ENCODE results near the gene YWHAG. TPM values are rescaled to one million over a fixed set of nuclear protein-coding genes. Genes with fewer than 3 reads are reported as not detected.

YWHAG gene
- total RNA-seq, 4 donors from 2014 or later, result 49.8 to 86.2 (median 70.3) TPM

- H3K9me3 ChIP-seq, result no peaks in the 10 kb centered on the region
- no peak overlapping the region for H3K4me3 ChIP-seq
- H3K4me1 ChIP-seq, result peaks cover 6 to 84% (median 21%) of the 10 kb centered on the region in 3 donors
- 51% methylated on average over 6 of the region's 6 CpGs; no CpG with 5 or more reads in 1 of the 2 donors for WGBS, 2 donors (ENCODE audit: low coverage in 1 of 2)
- ATAC-seq, result no peak
- TF ChIP-seq CTCF (IDR thresholded peaks at IDR 0.05) (no peak), POLR2A (IDR thresholded peaks at IDR 0.05) (no peak), POLR2AphosphoS5 (IDR thresholded peaks at IDR 0.05) (no peak), EP300 (IDR thresholded peaks at IDR 0.05) (no peak)
- H3K36me3 ChIP-seq, result peaks cover 0 to 25% of the 10 kb centered on the region in 2 donors
- peak overlapping the region in 3 of 4 donors; percentile 0 to 47 (median 43) for H3K27ac ChIP-seq
- no peaks in the 10 kb centered on the region for H3K27me3 ChIP-seq
Measured at GRCh38 chr7:76352193-76352592, 6.6 kb downstream of the YWHAG start.

- peaks cover 2 to 84% (median 14%) of the 10 kb centered on the region in 3 donors for H3K4me1 ChIP-seq
- H3K27me3 ChIP-seq, result no peaks in the 10 kb centered on the region
- no peak for TF ChIP-seq POLR2AphosphoS5 (IDR thresholded peaks at IDR 0.05)
- no peak for TF ChIP-seq EP300 (IDR thresholded peaks at IDR 0.05)
- TF ChIP-seq POLR2A (IDR thresholded peaks at IDR 0.05), result no peak
- no peak for TF ChIP-seq CTCF (IDR thresholded peaks at IDR 0.05)
- no peaks in the 10 kb centered on the region for H3K9me3 ChIP-seq
- H3K36me3 ChIP-seq, result peaks cover 0 to 34% of the 10 kb centered on the region in 2 donors
- WGBS, 2 donors (ENCODE audit: low coverage in 1 of 2), result 86 to 95% methylated on average over 4 to 7 of the region's 7 CpGs
- ATAC-seq, result no peak
- no peak overlapping the region for H3K4me3 ChIP-seq
- no peak overlapping the region for H3K27ac ChIP-seq
Measured at GRCh38 chr7:76351372-76351771, 7.4 kb downstream of the YWHAG start.

GRCh38 chr7:76349313-76349885, 9.4 kb downstream of the YWHAG start:
- H3K4me1 ChIP-seq, result peaks cover 0 to 73% (median 14%) of the 10 kb centered on the region in 3 donors
- no peak overlapping the region for H3K4me3 ChIP-seq
- no peaks in the 10 kb centered on the region for H3K27me3 ChIP-seq
- no peaks in the 10 kb centered on the region for H3K9me3 ChIP-seq
- H3K36me3 ChIP-seq, result peaks cover 0 to 53% of the 10 kb centered on the region in 2 donors
- no peak for ATAC-seq
- WGBS, 2 donors (ENCODE audit: low coverage in 1 of 2), result 81 to 83% methylated on average over 6 of the region's 8 CpGs
- TF ChIP-seq POLR2AphosphoS5 (IDR thresholded peaks at IDR 0.05) (no peak), EP300 (IDR thresholded peaks at IDR 0.05) (no peak), CTCF (IDR thresholded peaks at IDR 0.05) (no peak), POLR2A (IDR thresholded peaks at IDR 0.05) (no peak)
- H3K27ac ChIP-seq, result no peak overlapping the region

- TF ChIP-seq POLR2A (IDR thresholded peaks at IDR 0.05) (no peak), CTCF (IDR thresholded peaks at IDR 0.05) (no peak), POLR2AphosphoS5 (IDR thresholded peaks at IDR 0.05) (no peak), EP300 (IDR thresholded peaks at IDR 0.05) (no peak)
- Histone ChIP-seq H3K9me3 (no peaks in the 10 kb centered on the region), H3K36me3 (peaks cover 0 to 70% of the 10 kb centered on the region in 2 donors), H3K4me3 (no peak overlapping the region), H3K27ac (no peak overlapping the region), H3K4me1 (peaks cover 0 to 66% (median 14%) of the 10 kb centered on the region in 3 donors), H3K27me3 (no peaks in the 10 kb centered on the region)
- ATAC-seq, result no peak
- WGBS, 2 donors (ENCODE audit: low coverage in 1 of 2), result 58 to 72% methylated on average over 5 of the region's 5 CpGs
Measured at GRCh38 chr7:76347710-76348109, 11.1 kb downstream of the YWHAG start.

GRCh38 chr7:76346778-76347177, 12.0 kb downstream of the YWHAG start:
- ATAC-seq, result peak; percentile 36
- Histone ChIP-seq H3K27ac (peak overlapping the region in 1 of 4 donors; percentile 10), H3K9me3 (no peaks in the 10 kb centered on the region), H3K4me1 (peaks cover 0 to 66% (median 5%) of the 10 kb centered on the region in 3 donors), H3K36me3 (peaks cover 0 to 72% of the 10 kb centered on the region in 2 donors), H3K4me3 (no peak overlapping the region), H3K27me3 (no peaks in the 10 kb centered on the region)
- no peak for TF ChIP-seq CTCF (IDR thresholded peaks at IDR 0.05)
- no peak for TF ChIP-seq POLR2AphosphoS5 (IDR thresholded peaks at IDR 0.05)
- TF ChIP-seq EP300 (IDR thresholded peaks at IDR 0.05), result no peak
- no peak for TF ChIP-seq POLR2A (IDR thresholded peaks at IDR 0.05)
- 52 to 64% methylated on average over 8 of the region's 8 CpGs for WGBS, 2 donors (ENCODE audit: low coverage in 1 of 2)
